ENCODE measurements around the gene WDR37.

The WDR37 gene

GRCh38 chr10:1044146-1044545 is 12.0 kb upstream of the WDR37 start:
- no peaks in the 10 kb centered on the region for H3K27me3 ChIP-seq (ENCODE audit: control insufficient read depth, low read length)
- TF ChIP-seq EZH2phosphoT487 (IDR thresholded peaks at IDR 0.05; ENCODE audit: borderline replicate concordance, low read length) (no peak), CTCF (IDR thresholded peaks at IDR 0.05; ENCODE audit: low read depth, low read length, poor library complexity, severe bottlenecking) (no peak)
- H3K79me2 ChIP-seq (ENCODE audit: control insufficient read depth, low read length), result peaks cover 55% of the 10 kb centered on the region
- H4K20me1 ChIP-seq (ENCODE audit: control insufficient read depth, insufficient read depth, low read depth, low read length), result peaks cover 41% of the 10 kb centered on the region
- peak overlapping the region; percentile 73 for H3K27ac ChIP-seq (ENCODE audit: low read depth, low read length)
- no peaks in the 10 kb centered on the region for H3K9me3 ChIP-seq (ENCODE audit: control insufficient read depth, insufficient read depth, low read length)
- no peaks in the 10 kb centered on the region for H3K9me2 ChIP-seq (replicated peaks; ENCODE audit: control insufficient read depth, low read length)
- H3K4me1 ChIP-seq (ENCODE audit: control insufficient read depth, low read length), result peaks cover 41% of the 10 kb centered on the region
- H3F3A ChIP-seq (ENCODE audit: control insufficient read depth, insufficient read depth), result peaks cover 72% of the 10 kb centered on the region
- H3K4me2 ChIP-seq (ENCODE audit: low read length), result peak overlapping the region; percentile 71
- H3K36me3 ChIP-seq (ENCODE audit: control insufficient read depth, low read length), result peaks cover 87% of the 10 kb centered on the region
- peak overlapping the region; percentile 68 for H3K4me3 ChIP-seq (ENCODE audit: low read length)

GRCh38 chr10:1044964-1045363 is 11.2 kb upstream of the WDR37 start:
- H3K4me3 ChIP-seq (ENCODE audit: low read length), result peak overlapping the region; percentile 68

GRCh38 chr10:1045415-1045814 is 10.8 kb upstream of the WDR37 start:
- TF ChIP-seq CTCF (IDR thresholded peaks at IDR 0.05; ENCODE audit: low read depth, low read length, poor library complexity, severe bottlenecking) (no peak), EZH2phosphoT487 (IDR thresholded peaks at IDR 0.05; ENCODE audit: borderline replicate concordance, low read length) (no peak)
- Histone ChIP-seq H4K20me1 (ENCODE audit: control insufficient read depth, insufficient read depth, low read depth, low read length) (peaks cover 38% of the 10 kb centered on the region), H3K27me3 (ENCODE audit: control insufficient read depth, low read length) (no peaks in the 10 kb centered on the region), H3K9me3 (ENCODE audit: control insufficient read depth, insufficient read depth, low read length) (no peaks in the 10 kb centered on the region), H3F3A (ENCODE audit: control insufficient read depth, insufficient read depth) (peaks cover 72% of the 10 kb centered on the region), H3K36me3 (ENCODE audit: control insufficient read depth, low read length) (peaks cover 80% of the 10 kb centered on the region), H3K4me2 (ENCODE audit: low read length) (peak overlapping the region; percentile 71), H3K79me2 (ENCODE audit: control insufficient read depth, low read length) (peaks cover 64% of the 10 kb centered on the region), H3K4me1 (ENCODE audit: control insufficient read depth, low read length) (peaks cover 41% of the 10 kb centered on the region), H3K4me3 (ENCODE audit: low read length) (peak overlapping the region; percentile 68), H3K9me2 (replicated peaks; ENCODE audit: control insufficient read depth, low read length) (no peaks in the 10 kb centered on the region), H3K27ac (ENCODE audit: low read depth, low read length) (peak overlapping the region; percentile 73)

More at GRCh38 chr10:1044964-1045363, 11.2 kb upstream of the WDR37 start:
- H3K27ac ChIP-seq (ENCODE audit: low read depth, low read length), result peak overlapping the region; percentile 73
- H3K9me2 ChIP-seq (replicated peaks; ENCODE audit: control insufficient read depth, low read length), result no peaks in the 10 kb centered on the region
- H3K4me2 ChIP-seq (ENCODE audit: low read length), result peak overlapping the region; percentile 71
- TF ChIP-seq CTCF (IDR thresholded peaks at IDR 0.05; ENCODE audit: low read depth, low read length, poor library complexity, severe bottlenecking), result no peak
- no peak for TF ChIP-seq EZH2phosphoT487 (IDR thresholded peaks at IDR 0.05; ENCODE audit: borderline replicate concordance, low read length)
- H3F3A ChIP-seq (ENCODE audit: control insufficient read depth, insufficient read depth), result peaks cover 72% of the 10 kb centered on the region
- H3K4me1 ChIP-seq (ENCODE audit: control insufficient read depth, low read length), result peaks cover 41% of the 10 kb centered on the region
- no peaks in the 10 kb centered on the region for H3K27me3 ChIP-seq (ENCODE audit: control insufficient read depth, low read length)
- H3K9me3 ChIP-seq (ENCODE audit: control insufficient read depth, insufficient read depth, low read length), result no peaks in the 10 kb centered on the region
- peaks cover 61% of the 10 kb centered on the region for H3K79me2 ChIP-seq (ENCODE audit: control insufficient read depth, low read length)
- peaks cover 41% of the 10 kb centered on the region for H4K20me1 ChIP-seq (ENCODE audit: control insufficient read depth, insufficient read depth, low read depth, low read length)
- peaks cover 84% of the 10 kb centered on the region for H3K36me3 ChIP-seq (ENCODE audit: control insufficient read depth, low read length)

All from DOHH2 (cell line).